Activated T-helper 17 cell treated with anti-CD3 and anti-CD28 coated beads, Interleukin-2, amount 50 U/mL, for 72 hours (primary cell): ENCODE results near the gene CTAGE1. TPM values are rescaled to one million over a fixed set of nuclear protein-coding genes. Genes with fewer than 3 reads are reported as not detected.

Source experiments
- ATAC-seq: fragments of 150-1000 bp; cut with Tn5 transposase; replicated peaks from 2 replicates; pipeline ENCODE4 v1.10.0; 2021; ENCODE audit warnings: mild to moderate bottlenecking, moderate library complexity
- H3K27ac Mint-ChIP-seq: one replicate; pipeline ENCODE4 v1.8.0; 2022; ENCODE audit warnings: mixed read lengths
- H3K27me3 Mint-ChIP-seq: one replicate; pipeline ENCODE4 v1.8.0; 2022; ENCODE audit warnings: mixed read lengths
- H3K36me3 Mint-ChIP-seq: one replicate; pipeline ENCODE4 v1.8.0; 2022; ENCODE audit warnings: low read depth, mild to moderate bottlenecking, mixed read lengths
- H3K4me1 Mint-ChIP-seq: one replicate; pipeline ENCODE4 v1.8.0; 2022; ENCODE audit warnings: mixed read lengths
- H3K4me3 Mint-ChIP-seq: one replicate; pipeline ENCODE4 v1.8.0; 2022; ENCODE audit warnings: mild to moderate bottlenecking, mixed read lengths
- H3K9me3 Mint-ChIP-seq: one replicate; pipeline ENCODE4 v1.8.0; 2022; ENCODE audit warnings: mixed read lengths
- total RNA-seq, 2 donors: library from RNA; stranded (reverse); gene quantifications; one replicate each; pipeline ENCODE4 v1.2.3, GENCODE V29; 2022

CTAGE1 gene
- total RNA-seq, 2 donors from 2014 or later, result not detected

DNA sequence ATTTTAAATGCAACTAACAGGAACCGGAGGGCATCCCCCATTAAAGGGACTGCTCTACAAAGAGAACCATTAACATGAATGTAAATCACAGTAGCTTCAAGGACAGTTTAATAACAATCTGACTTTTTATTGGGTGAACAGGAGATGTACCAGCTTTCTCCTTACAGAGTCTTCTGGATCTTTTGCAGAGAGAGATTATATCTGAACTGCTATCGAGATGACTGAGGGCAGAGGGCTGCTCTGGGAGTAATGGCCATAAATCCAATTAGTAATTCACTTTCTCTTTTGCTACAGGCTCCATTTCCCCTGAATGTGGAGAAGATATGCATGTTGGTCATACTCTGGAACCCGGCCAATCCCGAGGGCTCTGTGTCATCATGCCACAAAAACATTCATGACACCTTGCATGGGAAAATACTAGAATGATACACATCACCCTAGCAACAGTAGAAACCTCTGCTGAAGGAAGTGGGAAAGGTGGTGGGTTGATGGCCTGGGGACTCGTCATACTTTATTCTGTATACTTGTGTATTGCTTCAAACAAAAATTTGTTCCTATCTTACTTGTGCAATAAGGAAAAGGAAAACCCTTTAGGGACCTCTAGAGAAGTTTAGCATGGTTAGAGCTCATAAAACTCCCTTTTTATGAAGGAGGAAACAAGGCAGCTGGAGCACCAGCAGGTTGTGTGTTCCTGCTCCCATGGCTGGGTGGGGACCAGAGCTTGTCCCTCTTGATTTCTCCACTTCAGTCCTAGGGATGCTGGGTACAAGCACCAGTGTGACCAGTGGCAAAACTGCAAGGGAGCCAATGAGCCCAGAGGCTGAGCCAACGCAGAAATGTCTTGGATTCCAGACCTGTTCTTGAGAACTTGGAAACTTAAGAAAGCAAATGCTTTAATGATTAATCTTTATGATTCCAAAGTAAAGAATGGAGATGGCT, 26.0 kb downstream of the CTAGE1 start:
- ATAC-seq, result peak; percentile 57
- no peaks in the 10 kb centered on the region for H3K4me1 Mint-ChIP-seq
- H3K9me3 Mint-ChIP-seq, result peaks cover 12% of the 10 kb centered on the region
- H3K27me3 Mint-ChIP-seq, result no peaks in the 10 kb centered on the region
- H3K36me3 Mint-ChIP-seq, result no peaks in the 10 kb centered on the region
- no peak overlapping the region for H3K4me3 Mint-ChIP-seq
- no peak overlapping the region for H3K27ac Mint-ChIP-seq

DNA sequence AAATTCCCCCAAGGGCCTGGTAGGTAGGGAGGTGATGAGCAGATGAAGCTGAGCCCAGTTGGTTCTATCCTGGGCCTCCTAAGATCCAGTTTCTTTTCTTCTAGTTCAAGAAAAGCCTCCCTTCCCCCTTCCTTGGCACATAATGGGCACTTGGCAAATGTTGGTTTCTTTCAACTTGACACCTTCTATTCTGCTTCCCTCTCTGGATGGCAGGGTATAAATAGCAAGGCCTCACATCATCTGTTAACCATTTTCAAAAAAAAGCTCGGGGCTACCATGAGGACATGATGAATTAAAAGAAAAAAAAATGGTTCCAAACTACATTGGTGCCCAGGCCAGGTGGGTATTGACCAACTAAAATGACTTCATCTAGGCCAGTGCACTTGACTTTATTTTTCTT, 29.9 kb downstream of the CTAGE1 start:
- H3K36me3 Mint-ChIP-seq, result no peaks in the 10 kb centered on the region
- ATAC-seq, result no peak
- no peaks in the 10 kb centered on the region for H3K27me3 Mint-ChIP-seq
- H3K4me3 Mint-ChIP-seq, result no peak overlapping the region
- H3K4me1 Mint-ChIP-seq, result no peaks in the 10 kb centered on the region
- peaks cover 5% of the 10 kb centered on the region for H3K9me3 Mint-ChIP-seq
- no peak overlapping the region for H3K27ac Mint-ChIP-seq

- no peak for ATAC-seq
- no peak overlapping the region for H3K27ac Mint-ChIP-seq
- peaks cover 5% of the 10 kb centered on the region for H3K9me3 Mint-ChIP-seq
- H3K4me3 Mint-ChIP-seq, result no peak overlapping the region
- no peaks in the 10 kb centered on the region for H3K36me3 Mint-ChIP-seq
- no peaks in the 10 kb centered on the region for H3K27me3 Mint-ChIP-seq
- H3K4me1 Mint-ChIP-seq, result no peaks in the 10 kb centered on the region
These were observed 30.4 kb downstream of the CTAGE1 start for GRCh38 chr18:22387364-22387763.

- ATAC-seq, result no peak
- H3K4me3 Mint-ChIP-seq, result no peak overlapping the region
- peaks cover 5% of the 10 kb centered on the region for H3K9me3 Mint-ChIP-seq
- no peaks in the 10 kb centered on the region for H3K4me1 Mint-ChIP-seq
- no peak overlapping the region for H3K27ac Mint-ChIP-seq
- H3K27me3 Mint-ChIP-seq, result no peaks in the 10 kb centered on the region
- no peaks in the 10 kb centered on the region for H3K36me3 Mint-ChIP-seq
These were observed 32.0 kb downstream of the CTAGE1 start for GRCh38 chr18:22385718-22386117.

DNA sequence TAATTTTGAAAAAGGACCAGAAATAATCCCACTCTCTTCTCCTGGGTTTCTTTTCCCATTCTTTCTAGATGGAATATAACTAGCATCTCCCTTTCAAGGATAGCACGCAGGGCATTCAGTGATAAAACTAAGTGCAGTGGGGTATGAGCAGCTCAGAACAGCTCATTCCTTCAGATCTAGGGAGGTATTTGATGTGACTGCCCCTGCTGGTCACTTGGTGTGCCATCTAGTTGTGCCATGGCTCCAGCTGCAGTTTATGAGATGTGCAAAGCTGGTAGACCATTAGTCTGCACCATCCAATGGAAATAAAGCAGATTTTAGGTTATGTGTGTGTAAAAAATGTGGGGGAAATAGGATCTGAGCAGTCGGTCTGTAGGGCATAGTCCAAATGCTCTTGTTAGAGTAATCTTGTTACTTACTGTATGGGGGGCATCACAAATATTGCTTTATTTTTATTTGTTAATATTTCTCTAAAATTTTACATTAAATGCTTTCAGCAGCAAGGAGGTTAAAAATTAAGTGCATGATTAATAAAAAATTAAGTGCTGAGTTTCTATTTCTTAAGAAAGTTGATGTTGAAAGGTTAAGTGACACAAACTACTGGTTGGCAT, 38.9 kb downstream of the CTAGE1 start:
- no peak overlapping the region for H3K27ac Mint-ChIP-seq
- no peaks in the 10 kb centered on the region for H3K36me3 Mint-ChIP-seq
- no peak overlapping the region for H3K4me3 Mint-ChIP-seq
- H3K9me3 Mint-ChIP-seq, result no peaks in the 10 kb centered on the region
- H3K4me1 Mint-ChIP-seq, result no peaks in the 10 kb centered on the region
- H3K27me3 Mint-ChIP-seq, result no peaks in the 10 kb centered on the region
- ATAC-seq, result no peak

GRCh38 chr18:22377769-22378168, 39.9 kb downstream of the CTAGE1 start:
- Mint-ChIP-seq H3K4me1 (no peaks in the 10 kb centered on the region), H3K27ac (no peak overlapping the region), H3K36me3 (no peaks in the 10 kb centered on the region), H3K9me3 (no peaks in the 10 kb centered on the region), H3K4me3 (no peak overlapping the region), H3K27me3 (no peaks in the 10 kb centered on the region)
- ATAC-seq, result no peak

DNA sequence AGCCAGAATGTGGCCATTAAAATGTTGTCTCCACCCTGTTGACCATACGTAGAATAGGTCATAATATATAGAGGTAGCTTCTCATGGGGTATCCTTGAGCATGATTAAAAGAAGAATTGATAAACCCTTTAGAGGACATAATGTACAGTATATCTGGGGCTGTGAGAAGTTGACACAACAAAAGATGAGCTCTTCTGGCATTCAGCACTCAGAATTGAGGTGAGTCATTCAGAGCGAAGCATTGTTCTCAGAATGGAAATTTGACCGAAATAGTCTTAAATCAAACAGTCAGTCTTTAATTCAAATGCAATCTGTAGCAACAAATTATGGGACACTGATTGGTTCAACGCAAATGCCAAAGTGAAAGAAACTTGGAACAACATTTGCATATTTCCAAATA, 47.3 kb downstream of the CTAGE1 start:
- H3K4me1 Mint-ChIP-seq, result no peaks in the 10 kb centered on the region
- H3K9me3 Mint-ChIP-seq, result no peaks in the 10 kb centered on the region
- no peak overlapping the region for H3K4me3 Mint-ChIP-seq
- H3K36me3 Mint-ChIP-seq, result no peaks in the 10 kb centered on the region
- H3K27ac Mint-ChIP-seq, result no peak overlapping the region
- no peak for ATAC-seq
- H3K27me3 Mint-ChIP-seq, result no peaks in the 10 kb centered on the region

DNA sequence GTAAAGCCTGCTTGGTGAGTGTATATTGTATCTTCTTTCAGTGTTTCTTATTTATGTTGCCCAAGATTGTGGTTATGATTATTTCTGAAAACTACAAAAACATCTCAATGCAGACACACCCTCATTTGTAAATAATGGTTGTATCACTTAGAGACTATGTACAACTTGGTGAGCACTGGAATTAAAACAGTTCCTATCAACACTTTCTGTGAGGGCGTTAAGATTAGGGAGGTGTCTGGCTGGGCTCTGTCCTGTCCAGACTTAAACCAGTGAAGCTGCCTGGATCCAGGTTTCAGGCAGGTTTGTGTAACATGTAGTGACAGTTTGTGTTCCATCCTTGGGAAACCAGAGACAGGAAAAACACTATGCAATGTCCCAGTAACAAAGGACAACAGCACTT, 49.7 kb downstream of the CTAGE1 start:
- no peaks in the 10 kb centered on the region for H3K9me3 Mint-ChIP-seq
- H3K4me3 Mint-ChIP-seq, result no peak overlapping the region
- H3K36me3 Mint-ChIP-seq, result no peaks in the 10 kb centered on the region
- no peaks in the 10 kb centered on the region for H3K27me3 Mint-ChIP-seq
- no peak for ATAC-seq
- no peaks in the 10 kb centered on the region for H3K4me1 Mint-ChIP-seq
- no peak overlapping the region for H3K27ac Mint-ChIP-seq

GRCh38 chr18:22367303-22367702, 50.4 kb downstream of the CTAGE1 start:
- Mint-ChIP-seq H3K36me3 (no peaks in the 10 kb centered on the region), H3K4me1 (no peaks in the 10 kb centered on the region), H3K27ac (no peak overlapping the region), H3K9me3 (no peaks in the 10 kb centered on the region), H3K27me3 (no peaks in the 10 kb centered on the region), H3K4me3 (no peak overlapping the region)
- ATAC-seq, result no peak

DNA sequence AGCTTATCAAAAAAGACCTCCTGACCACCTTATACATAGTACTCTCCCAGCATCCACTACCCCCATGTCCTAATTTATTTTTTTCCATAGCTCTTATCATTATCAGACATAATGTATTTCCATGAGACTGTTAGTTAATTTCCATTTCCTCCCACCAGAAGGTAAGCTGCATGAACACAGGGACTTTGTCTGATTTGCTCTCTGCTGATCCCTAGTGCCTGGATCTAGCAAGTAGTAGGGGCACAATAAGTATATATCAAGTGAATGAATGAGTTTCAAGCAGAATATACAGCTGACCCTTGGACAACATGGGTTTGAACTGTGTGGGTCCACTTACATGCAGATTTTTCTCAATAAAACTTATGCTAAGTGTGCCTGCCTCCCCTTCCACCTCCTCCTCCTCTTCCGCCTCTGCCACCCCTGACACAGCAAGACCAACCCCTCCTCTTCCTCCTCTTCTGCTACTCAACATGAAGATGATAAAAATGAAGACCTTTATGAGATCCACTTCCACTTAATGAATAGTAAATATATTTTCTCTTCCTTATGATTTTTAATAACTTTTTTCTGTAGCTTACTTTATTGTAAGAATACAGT, 53.8 kb downstream of the CTAGE1 start:
- H3K4me3 Mint-ChIP-seq, result no peak overlapping the region
- H3K9me3 Mint-ChIP-seq, result no peaks in the 10 kb centered on the region
- H3K36me3 Mint-ChIP-seq, result no peaks in the 10 kb centered on the region
- H3K27ac Mint-ChIP-seq, result no peak overlapping the region
- no peak for ATAC-seq
- H3K4me1 Mint-ChIP-seq, result no peaks in the 10 kb centered on the region
- no peaks in the 10 kb centered on the region for H3K27me3 Mint-ChIP-seq

Other genes starting within 250 kb of the CTAGE1 start
- not detected for gene GATA6, start 248.3 kb downstream of the CTAGE1 start, total RNA-seq